OCI-LY1 (cell line): ENCODE data around the gene ARL5C.

Experiments used
- H2AFZ ChIP-seq: fragments of 200-600 bp; sonication (generic), shearing (Covaris generic); 2 replicates; pipeline ENCODE4 v1.6.0; 2014; ENCODE audit warnings: antibody characterized with exemption, mild to moderate bottlenecking, low read length
- H3F3A ChIP-seq: fragments of 200-600 bp; sonication (generic), shearing (Covaris generic); 2 replicates; pipeline ENCODE4 v1.6.0; 2014; ENCODE audit warnings: mild to moderate bottlenecking, antibody characterized with exemption, low read length, moderate library complexity; ENCODE audit not compliant: insufficient read depth
- H3K27ac ChIP-seq: fragments of 200-600 bp; sonication (generic); 2 replicates; pipeline ENCODE4 v1.5.1; 2014; ENCODE audit warnings: low read length, mixed run types, mild to moderate bottlenecking, low read depth; ENCODE audit not compliant: poor library complexity, severe bottlenecking
- H3K27me3 ChIP-seq: fragments of 200-600 bp; sonication (generic); 2 replicates; pipeline ENCODE4 v1.6.0; 2014; ENCODE audit warnings: antibody characterized with exemption, mild to moderate bottlenecking, low read length, moderate library complexity; ENCODE audit not compliant: insufficient read depth
- H3K36me3 ChIP-seq: fragments of 200-600 bp; sonication (generic); 2 replicates; pipeline ENCODE4 v1.6.1; 2014; ENCODE audit warnings: mild to moderate bottlenecking, antibody characterized with exemption, low read length, moderate library complexity, mixed read lengths; ENCODE audit not compliant: insufficient read depth
- H3K4me1 ChIP-seq: fragments of 200-600 bp; sonication (generic); 2 replicates; pipeline ENCODE4 v1.5.1; 2014; ENCODE audit warnings: mild to moderate bottlenecking, low read length, moderate library complexity; ENCODE audit not compliant: insufficient read depth, severe bottlenecking
- H3K4me2 ChIP-seq: fragments of 200-600 bp; sonication (generic), shearing (Covaris generic); 2 replicates; pipeline ENCODE4 v1.6.1; 2014; ENCODE audit warnings: low read length
- H3K4me3 ChIP-seq: fragments of 200-600 bp; sonication (generic); 2 replicates; pipeline ENCODE4 v1.5.1; 2014; ENCODE audit warnings: low read length, low read depth, mild to moderate bottlenecking, mixed read lengths; ENCODE audit not compliant: poor library complexity, severe bottlenecking
- H3K79me2 ChIP-seq: fragments of 200-600 bp; shearing (Covaris generic); 2 replicates; pipeline ENCODE4 v1.6.1; 2016; ENCODE audit warnings: mixed run types, low read length, mixed read lengths; ENCODE audit not compliant: insufficient read depth
- H3K9ac ChIP-seq: fragments of 200-600 bp; sonication (generic), shearing (Covaris generic); 2 replicates; pipeline ENCODE4 v1.6.1; 2014; ENCODE audit warnings: mild to moderate bottlenecking, low read length, mixed read lengths
- H3K9me2 ChIP-seq: fragments of 200-600 bp; sonication (generic), shearing (Covaris generic); 2 replicates; pipeline ENCODE4 v1.6.1; 2014; ENCODE audit warnings: low read depth, mild to moderate bottlenecking, low read length, mixed read lengths
- H3K9me3 ChIP-seq: fragments of 200-600 bp; shearing (Covaris generic); 2 replicates; pipeline ENCODE4 v1.6.1; 2014; ENCODE audit warnings: low read length, mixed read lengths
- H4K20me1 ChIP-seq: fragments of 200-600 bp; sonication (generic), shearing (Covaris generic); 2 replicates; pipeline ENCODE4 v1.6.0; 2016; ENCODE audit warnings: mild to moderate bottlenecking, low read length; ENCODE audit not compliant: insufficient read depth
- CTCF ChIP-seq: fragments of 200-600 bp; sonication (generic), shearing (Covaris generic); IDR thresholded peaks from 2 replicates; pipeline ENCODE4 v1.5.1; 2017; ENCODE audit warnings: mild to moderate bottlenecking, antibody characterized with exemption, low read length, moderate library complexity, mixed read lengths
- EZH2 ChIP-seq: fragments of 200-600 bp; sonication (generic), shearing (Covaris generic); IDR thresholded peaks from 2 replicates; pipeline ENCODE4 v1.8.0; 2017; ENCODE audit warnings: borderline replicate concordance, mixed run types, mild to moderate bottlenecking, antibody characterized with exemption, low read length, moderate library complexity, mixed read lengths

The ARL5C gene

GRCh38 chr17:39181303-39181702, 15.3 kb upstream of the ARL5C start:
- no peaks in the 10 kb centered on the region for H3K4me1 ChIP-seq
- H3K79me2 ChIP-seq, result no peaks in the 10 kb centered on the region
- H3K27me3 ChIP-seq, result no peaks in the 10 kb centered on the region
- H3K4me3 ChIP-seq, result no peak overlapping the region
- H3K4me2 ChIP-seq, result no peak overlapping the region
- TF ChIP-seq EZH2 (no peak), CTCF (no peak)
- no peak overlapping the region for H3K27ac ChIP-seq
- no peak overlapping the region for H2AFZ ChIP-seq
- no peak overlapping the region for H3K9ac ChIP-seq
- no peaks in the 10 kb centered on the region for H4K20me1 ChIP-seq
- H3K36me3 ChIP-seq, result peaks cover 66% of the 10 kb centered on the region
- H3K9me3 ChIP-seq, result no peaks in the 10 kb centered on the region
- H3F3A ChIP-seq, result no peaks in the 10 kb centered on the region; the same call in 1 of the 2 replicates
- no peaks in the 10 kb centered on the region for H3K9me2 ChIP-seq

GRCh38 chr17:39178536-39178935, 12.6 kb upstream of the ARL5C start:
- Histone ChIP-seq H3K9me2 (no peaks in the 10 kb centered on the region), H3K4me3 (no peak overlapping the region), H3K9me3 (no peaks in the 10 kb centered on the region), H3K36me3 (peaks cover 58% of the 10 kb centered on the region), H3K9ac (no peak overlapping the region), H3K4me1 (peaks cover 11% of the 10 kb centered on the region), H2AFZ (no peak overlapping the region), H4K20me1 (no peaks in the 10 kb centered on the region), H3F3A (no peaks in the 10 kb centered on the region; the same call in 1 of the 2 replicates), H3K27me3 (no peaks in the 10 kb centered on the region), H3K4me2 (no peak overlapping the region), H3K79me2 (no peaks in the 10 kb centered on the region), H3K27ac (no peak overlapping the region)
- TF ChIP-seq EZH2 (no peak), CTCF (no peak)

GRCh38 chr17:39177256-39177655, 11.3 kb upstream of the ARL5C start:
- Histone ChIP-seq H3K79me2 (no peaks in the 10 kb centered on the region), H3K4me2 (no peak overlapping the region), H3K27ac (no peak overlapping the region), H3K4me3 (no peak overlapping the region), H3F3A (no peaks in the 10 kb centered on the region; the same call in 1 of the 2 replicates), H3K9me3 (no peaks in the 10 kb centered on the region), H2AFZ (no peak overlapping the region), H3K27me3 (no peaks in the 10 kb centered on the region), H3K9me2 (no peaks in the 10 kb centered on the region), H4K20me1 (no peaks in the 10 kb centered on the region), H3K4me1 (peaks cover 11% of the 10 kb centered on the region), H3K9ac (no peak overlapping the region), H3K36me3 (peaks cover 48% of the 10 kb centered on the region)
- TF ChIP-seq EZH2 (no peak), CTCF (no peak)
